PC-9 (cell line): Measurements from ENCODE around the gene ARHGAP35. TPM values are rescaled to one million over a fixed set of nuclear protein-coding genes. Genes with fewer than 3 reads are reported as not detected.

Experiments used
- BruUV-seq: library from RNA; stranded (reverse); fragments of 400-500 nt; replicated peaks from 2 replicates; lab custom pipeline; 2021; lab: Mats Ljungman, UMichigan
- CTCF ChIA-PET: fragments of 300-600 bp; sonication (Branson Sonifier 250); formaldehyde crosslinking; loops from one replicate; lab custom pipeline; 2022; ENCODE audit warnings: antibody characterized with exemption; lab: Charles Lee
- POLR2A ChIA-PET: fragments of 300-600 bp; sonication (Branson Sonifier 250); formaldehyde crosslinking; loops from one replicate; lab custom pipeline; 2022; ENCODE audit warnings: antibody characterized with exemption; ENCODE audit not compliant: unreplicated experiment; lab: Charles Lee
- DNase-seq, 2 experiments: peaks; one replicate each; pipeline versions ENCODE4 v3.0.0 to v3.0.0-alpha.2; 2015 to 2022; ENCODE audit warnings: mixed read lengths in 1 of 2
- H2AFZ ChIP-seq: fragments of 200-600 bp; sonication (generic); 2 replicates; pipeline ENCODE4 v1.8.1; 2017; ENCODE audit warnings: antibody characterized with exemption
- H3F3A ChIP-seq: fragments of 200-600 bp; sonication (generic); 2 replicates; pipeline ENCODE4 v1.8.1; 2017; ENCODE audit warnings: antibody characterized with exemption, mild to moderate bottlenecking, low read depth; ENCODE audit not compliant: insufficient read depth
- H3K27ac ChIP-seq: fragments of 200-600 bp; sonication (generic); 2 replicates; pipeline ENCODE4 v1.6.1; 2016; ENCODE audit warnings: mixed run types
- H3K27me3 ChIP-seq: fragments of 200-600 bp; sonication (generic); 2 replicates; pipeline ENCODE4 v1.6.1; 2016; ENCODE audit warnings: low read depth, mixed run types; ENCODE audit not compliant: insufficient read depth
- H3K36me3 ChIP-seq: fragments of 200-600 bp; sonication (generic); 2 replicates; pipeline ENCODE4 v1.6.1; 2016; ENCODE audit warnings: low read depth, mixed run types
- H3K4me1 ChIP-seq: fragments of 200-600 bp; sonication (generic); replicated peaks from 2 replicates; pipeline ENCODE4 v1.6.1; 2016; ENCODE audit warnings: mixed run types; ENCODE audit not compliant: insufficient read depth
- H3K4me2 ChIP-seq: fragments of 200-600 bp; sonication (generic); 2 replicates; pipeline ENCODE4 v1.6.1; 2017; ENCODE audit warnings: mixed run types
- H3K4me3 ChIP-seq: fragments of 200-600 bp; sonication (generic); 2 replicates; pipeline ENCODE4 v1.6.1; 2016; ENCODE audit warnings: mixed run types
- H3K79me2 ChIP-seq: fragments of 200-600 bp; sonication (generic); 2 replicates; pipeline ENCODE4 v1.6.1; 2017; ENCODE audit warnings: low read depth, mixed run types
- H3K9me2 ChIP-seq: fragments of 200-600 bp; sonication (generic); 2 replicates; pipeline ENCODE4 v1.8.1; 2017; ENCODE audit warnings: mild to moderate bottlenecking; ENCODE audit not compliant: insufficient read depth
- H3K9me3 ChIP-seq: fragments of 200-600 bp; sonication (generic); 2 replicates; pipeline ENCODE4 v1.8.1; 2016; ENCODE audit warnings: low read depth; ENCODE audit not compliant: insufficient read depth
- H4K20me1 ChIP-seq: fragments of 200-600 bp; sonication (generic); 2 replicates; pipeline ENCODE4 v1.8.1; 2017; ENCODE audit not compliant: insufficient read depth
- EZH2 ChIP-seq: fragments of 200-600 bp; sonication (generic); IDR thresholded peaks from 2 replicates; pipeline ENCODE4 v1.8.0; 2017; ENCODE audit warnings: antibody characterized with exemption, low read depth
- intact Hi-C: fragments of 100-400 bp; cut with micrococcal nuclease; formaldehyde crosslinking; loops from one replicate; pipeline ENCODE4 v1.10.0; 2022; ENCODE audit not compliant: unreplicated experiment
- total RNA-seq: library from RNA; stranded (reverse); gene quantifications from 2 replicates; pipeline ENCODE4 v1.2.3, GENCODE V29; 2021
- TF ChIP-seq, protein P1 (sequence below): fragments of 200-600 bp; sonication (generic); conservative IDR thresholded peaks from 2 replicates; pipeline ENCODE4 v1.6.1; 2017; ENCODE audit warnings: mixed run types, antibody characterized with exemption, mild to moderate bottlenecking, moderate library complexity

Gene ARHGAP35
- total RNA-seq, 1 experiment from 2014 or later, result 104 TPM

- no peak overlapping the region for H3K27ac ChIP-seq
- H3K4me2 ChIP-seq, result no peak overlapping the region
- H3F3A ChIP-seq, result peaks cover 28% of the 10 kb centered on the region; the same call in 1 of the 2 replicates
- no peaks in the 10 kb centered on the region for H3K27me3 ChIP-seq
- no peak for TF ChIP-seq EZH2
- TF ChIP-seq, protein P1, sequence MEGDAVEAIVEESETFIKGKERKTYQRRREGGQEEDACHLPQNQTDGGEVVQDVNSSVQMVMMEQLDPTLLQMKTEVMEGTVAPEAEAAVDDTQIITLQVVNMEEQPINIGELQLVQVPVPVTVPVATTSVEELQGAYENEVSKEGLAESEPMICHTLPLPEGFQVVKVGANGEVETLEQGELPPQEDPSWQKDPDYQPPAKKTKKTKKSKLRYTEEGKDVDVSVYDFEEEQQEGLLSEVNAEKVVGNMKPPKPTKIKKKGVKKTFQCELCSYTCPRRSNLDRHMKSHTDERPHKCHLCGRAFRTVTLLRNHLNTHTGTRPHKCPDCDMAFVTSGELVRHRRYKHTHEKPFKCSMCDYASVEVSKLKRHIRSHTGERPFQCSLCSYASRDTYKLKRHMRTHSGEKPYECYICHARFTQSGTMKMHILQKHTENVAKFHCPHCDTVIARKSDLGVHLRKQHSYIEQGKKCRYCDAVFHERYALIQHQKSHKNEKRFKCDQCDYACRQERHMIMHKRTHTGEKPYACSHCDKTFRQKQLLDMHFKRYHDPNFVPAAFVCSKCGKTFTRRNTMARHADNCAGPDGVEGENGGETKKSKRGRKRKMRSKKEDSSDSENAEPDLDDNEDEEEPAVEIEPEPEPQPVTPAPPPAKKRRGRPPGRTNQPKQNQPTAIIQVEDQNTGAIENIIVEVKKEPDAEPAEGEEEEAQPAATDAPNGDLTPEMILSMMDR, result no peak
- H3K4me3 ChIP-seq, result no peak overlapping the region
- intact Hi-C loops, result no loop called here
- CTCF ChIA-PET, result no interaction called here
- H3K9me2 ChIP-seq, result no peaks in the 10 kb centered on the region
- POLR2A ChIA-PET, result interaction anchor here (0.6 kb wide), 1 partner anchor 11 kb away, joined by 3 read pairs; no protein-coding TSS in a partner anchor
- H2AFZ ChIP-seq, result no peak overlapping the region
- H4K20me1 ChIP-seq, result peaks cover 17% of the 10 kb centered on the region
- H3K4me1 ChIP-seq, result peaks cover 63% of the 10 kb centered on the region
- H3K9me3 ChIP-seq, result no peaks in the 10 kb centered on the region
- peaks cover 88% of the 10 kb centered on the region for H3K79me2 ChIP-seq
- no TSS peak for BruUV-seq
- H3K36me3 ChIP-seq, result peaks cover 17% of the 10 kb centered on the region; the same call in 1 of the 2 replicates
- no peak for DNase-seq
Observed at GRCh38 chr19:46875234-46875633, 14.4 kb downstream of the ARHGAP35 start.

- Histone ChIP-seq H3K9me3 (no peaks in the 10 kb centered on the region), H4K20me1 (peaks cover 13% of the 10 kb centered on the region), H3K27ac (no peak overlapping the region), H2AFZ (no peak overlapping the region), H3K4me1 (peaks cover 63% of the 10 kb centered on the region), H3K9me2 (no peaks in the 10 kb centered on the region), H3K79me2 (peaks cover 87% of the 10 kb centered on the region), H3K4me2 (no peak overlapping the region), H3K4me3 (no peak overlapping the region), H3F3A (peaks cover 28% of the 10 kb centered on the region; the same call in 1 of the 2 replicates), H3K27me3 (no peaks in the 10 kb centered on the region), H3K36me3 (peaks cover 17% of the 10 kb centered on the region; the same call in 1 of the 2 replicates)
- CTCF ChIA-PET, result no interaction called here
- POLR2A ChIA-PET, result no interaction called here
- no peak for DNase-seq
- no TSS peak for BruUV-seq
- TF ChIP-seq, protein P1, result no peak
- TF ChIP-seq EZH2, result no peak
- intact Hi-C loops, result no loop called here
Observed at GRCh38 chr19:46875657-46876056, 14.9 kb downstream of the ARHGAP35 start.

- H4K20me1 ChIP-seq, result peaks cover 12% of the 10 kb centered on the region
- peaks cover 89% of the 10 kb centered on the region for H3K79me2 ChIP-seq
- H3F3A ChIP-seq, result peaks cover 22% of the 10 kb centered on the region
- no peak for TF ChIP-seq EZH2
- TF ChIP-seq, protein P1, result no peak
- ChIA-PET POLR2A (no interaction called here), CTCF (interaction anchor here (0.6 to 1.3 kb wide), 3 partner anchors 23 to 736 kb away, joined by 3 to 5 read pairs (median 3); no protein-coding TSS in a partner anchor)
- peaks cover 20% of the 10 kb centered on the region; the same call in 1 of the 2 replicates for H3K36me3 ChIP-seq
- no peak overlapping the region for H2AFZ ChIP-seq
- H3K4me1 ChIP-seq, result peaks cover 40% of the 10 kb centered on the region
- H3K9me2 ChIP-seq, result no peaks in the 10 kb centered on the region
- no peaks in the 10 kb centered on the region for H3K9me3 ChIP-seq
- intact Hi-C loops, result no loop called here
- no peak for DNase-seq
- no peak overlapping the region for H3K4me3 ChIP-seq
- H3K4me2 ChIP-seq, result 0 out of 2 replicates have a peak overlapping the region, but pooled peaks have one; percentile 17
- 0 out of 2 replicates have a peak overlapping the region, but pooled peaks have one; percentile 24 for H3K27ac ChIP-seq
- no TSS peak for BruUV-seq
- H3K27me3 ChIP-seq, result no peaks in the 10 kb centered on the region
Observed at GRCh38 chr19:46878613-46879375, 18.0 kb downstream of the ARHGAP35 start.
